GM21360 (cell line): ENCODE results near the gene TNXB.
"Not testable (repeated sequence)": the region's sequence is repeated elsewhere in the genome, so short reads cannot be mapped to it uniquely, and the experiment has no call there.

Experiments used
- ATAC-seq: cut with Tn5 transposase; IDR thresholded peaks from one replicate; pipeline ENCODE4 v1.9.1; 2021; ENCODE audit warnings: mild to moderate bottlenecking, moderate library complexity; ENCODE audit not compliant: unreplicated experiment

The TNXB gene

DNA sequence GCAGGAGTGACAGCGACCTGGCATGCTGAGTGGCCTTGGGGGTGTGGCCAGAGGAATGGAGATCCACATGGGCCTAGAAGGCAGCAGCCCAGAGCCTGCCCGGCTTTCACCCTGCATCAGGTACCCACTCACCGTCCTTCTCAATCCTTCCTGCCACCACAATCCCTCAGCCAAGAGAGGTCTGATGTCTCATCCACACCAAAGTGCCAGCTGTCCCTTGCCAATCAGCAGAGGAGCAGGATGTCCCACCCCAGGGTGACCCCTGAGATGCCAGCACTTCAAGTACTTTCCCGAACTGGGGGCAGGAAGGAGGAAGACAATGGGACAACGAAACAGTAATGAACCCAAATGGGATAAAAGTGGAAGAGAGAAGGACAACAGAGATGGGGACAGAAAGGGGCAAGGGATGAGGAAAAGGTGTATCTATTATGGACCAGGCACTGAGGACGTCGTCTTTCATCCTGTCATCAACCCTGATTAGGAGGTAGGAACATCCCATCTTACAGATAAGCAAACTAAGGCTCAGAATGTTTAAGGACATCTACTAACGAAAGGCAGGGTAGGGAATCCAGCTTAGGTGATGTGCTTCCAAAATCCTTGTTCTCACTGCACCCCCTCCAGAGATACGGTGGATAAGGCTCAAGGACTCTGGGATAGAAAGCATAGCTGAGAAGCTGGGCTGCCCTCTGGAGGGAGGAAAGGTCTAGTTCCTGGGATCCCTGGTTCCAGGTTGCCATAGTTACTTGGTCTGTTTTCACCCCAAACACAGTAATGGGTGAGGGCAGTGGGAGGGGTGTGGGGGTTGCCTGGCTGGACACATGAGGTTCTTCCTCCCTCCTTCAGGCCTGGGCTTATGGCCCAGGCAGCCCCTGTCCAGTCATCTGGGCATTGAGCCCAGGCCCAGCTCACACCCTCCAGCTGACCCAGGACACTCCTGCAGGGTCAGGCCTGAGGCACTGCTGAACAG, 4.5 kb upstream of the TNXB start:
- ATAC-seq = no peak

DNA sequence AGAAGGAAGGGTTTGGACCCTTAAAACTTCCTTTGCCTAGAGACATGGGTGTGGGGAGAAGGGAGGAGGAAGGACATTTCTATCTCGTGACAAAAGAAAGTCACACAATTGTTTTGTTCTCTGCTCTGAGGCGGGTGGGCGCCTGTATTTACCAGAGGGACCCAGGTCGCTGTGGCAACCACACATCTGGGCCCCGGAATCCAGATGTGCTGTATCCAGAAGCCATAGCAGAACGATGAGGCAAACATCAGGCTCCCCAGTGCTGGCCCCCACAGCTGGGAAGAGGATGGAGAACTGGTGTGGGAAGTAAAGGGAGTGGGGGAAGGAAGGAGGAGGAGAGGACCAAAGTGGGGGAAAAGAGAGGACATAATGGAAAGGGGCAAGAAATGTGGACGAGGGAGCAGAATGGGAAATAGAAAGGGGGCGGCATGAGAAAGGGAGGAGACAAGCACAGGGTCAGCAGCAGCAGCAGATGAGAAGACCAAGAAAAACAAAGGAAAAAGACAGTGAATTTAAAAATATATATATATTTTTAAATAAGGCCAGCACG, 3.4 kb upstream of the TNXB start:
- ATAC-seq = no peak

DNA sequence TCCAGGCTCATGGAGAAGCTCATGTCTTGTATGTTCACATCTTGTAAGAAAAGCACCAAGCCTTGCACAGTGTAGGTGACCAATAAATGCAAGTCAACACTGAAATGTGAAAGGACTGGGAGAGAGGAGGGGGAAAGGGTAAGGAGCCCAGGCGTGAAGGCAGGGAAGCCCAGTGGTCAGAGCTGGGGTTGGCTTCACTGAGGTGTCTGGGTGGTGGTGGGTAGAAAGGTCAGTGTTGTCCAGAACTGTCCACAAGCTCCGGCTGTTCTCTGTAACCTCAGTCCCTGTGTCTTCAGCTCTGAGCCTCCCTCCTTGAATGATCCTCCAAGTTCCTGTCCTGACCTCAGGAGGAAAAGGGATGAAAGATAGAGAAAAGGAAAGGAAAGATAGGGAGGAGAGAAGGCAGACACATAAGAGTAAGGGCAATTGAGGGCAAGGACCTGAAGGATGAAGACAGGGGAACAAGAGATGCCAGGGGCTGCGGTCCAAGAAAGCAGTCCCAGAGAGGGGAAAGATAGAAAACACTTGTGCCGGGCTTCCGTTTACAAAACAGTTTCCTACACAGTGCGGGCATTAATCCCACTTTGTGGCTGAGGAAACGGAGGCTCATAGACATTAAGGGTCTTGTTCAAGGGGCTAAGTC, 2.4 kb upstream of the TNXB start:
- ATAC-seq = no peak

DNA sequence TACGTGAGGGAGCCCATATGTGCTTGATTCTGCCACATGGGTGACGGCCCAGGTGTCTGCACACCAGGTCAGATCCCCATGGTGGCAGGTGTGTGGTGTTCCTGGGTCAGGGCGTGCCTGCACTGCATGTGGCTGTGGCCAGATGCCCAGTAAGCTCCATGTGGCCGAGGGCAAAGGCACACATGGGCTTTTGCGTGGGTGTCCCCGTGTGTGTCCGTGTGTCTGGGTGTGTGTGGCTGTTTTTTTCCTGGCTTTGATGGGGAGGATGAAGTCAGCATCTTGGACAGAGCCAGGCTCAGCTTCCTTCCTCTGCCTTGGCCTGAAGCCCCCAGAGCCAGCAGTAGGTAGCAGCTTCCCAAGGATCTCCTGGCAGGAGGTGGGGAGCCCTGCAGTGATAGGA, 1.5 kb upstream of the TNXB start:
- no peak for ATAC-seq

DNA sequence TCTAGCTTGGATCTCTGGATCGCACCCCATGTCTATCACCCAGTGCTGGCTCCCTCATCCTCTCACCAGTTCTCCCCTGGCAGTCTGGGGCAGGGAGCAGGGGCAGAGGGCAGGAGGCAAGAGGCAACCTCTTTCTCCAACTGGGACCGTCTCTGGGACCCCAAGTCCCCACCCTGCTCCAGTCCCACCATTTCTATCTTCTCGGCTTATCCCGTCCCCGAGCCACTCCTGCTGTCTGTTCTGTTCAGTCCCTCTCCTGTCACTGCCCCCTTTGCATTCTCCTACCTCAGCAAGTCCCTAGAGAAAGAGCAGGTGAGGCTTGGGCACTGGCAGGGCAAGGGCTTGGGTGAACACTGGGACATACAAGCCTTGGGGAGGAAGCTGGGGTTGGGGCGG, 625 bp upstream of the TNXB start:
- ATAC-seq = no peak

DNA sequence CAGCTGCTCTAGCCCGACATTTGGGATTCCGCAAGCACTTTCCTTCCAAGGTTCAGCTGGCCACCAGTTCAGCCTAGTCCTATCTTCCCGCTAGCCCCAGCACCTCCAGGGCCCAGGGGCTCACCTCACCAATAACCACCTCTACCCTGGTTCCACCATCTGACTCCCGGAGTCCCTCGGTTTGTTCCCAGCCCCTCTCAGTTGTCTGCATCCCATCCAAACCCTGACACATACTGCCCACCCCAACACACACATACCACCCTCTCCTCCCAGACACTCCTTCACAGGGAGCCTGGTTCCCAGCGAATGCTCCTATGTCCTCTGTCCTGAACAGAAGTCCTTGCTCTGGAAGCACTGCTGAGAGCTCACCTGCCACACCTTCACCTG, 418 bp downstream of the TNXB start:
- no peak for ATAC-seq

DNA sequence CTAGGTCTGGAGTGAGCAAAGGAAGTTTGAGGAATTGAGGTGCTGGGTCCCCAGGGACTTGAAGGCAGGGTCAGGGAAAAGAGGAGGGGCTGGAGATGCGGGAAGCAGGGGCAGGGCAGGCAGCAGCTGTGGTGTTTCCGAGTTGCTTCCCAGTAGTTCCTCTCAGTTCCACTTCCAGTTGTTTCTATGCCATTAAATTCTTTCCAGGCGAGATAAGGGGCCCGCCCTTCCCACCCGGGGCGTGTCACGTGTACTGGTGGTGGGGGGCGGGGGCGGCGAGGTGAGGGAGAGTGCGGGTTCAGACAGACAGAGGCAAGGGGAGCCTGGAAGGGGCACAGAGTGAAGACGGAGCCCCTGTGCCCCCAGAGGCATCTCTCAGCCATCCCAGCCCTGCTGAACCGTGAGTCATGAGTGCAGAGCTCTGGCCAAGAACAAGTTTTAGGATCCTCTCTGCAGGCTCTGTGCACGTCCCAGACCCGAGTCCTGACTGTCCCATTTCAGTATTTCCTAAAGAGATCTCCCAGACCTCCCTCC, 977 bp downstream of the TNXB start:
- ATAC-seq = no peak

DNA sequence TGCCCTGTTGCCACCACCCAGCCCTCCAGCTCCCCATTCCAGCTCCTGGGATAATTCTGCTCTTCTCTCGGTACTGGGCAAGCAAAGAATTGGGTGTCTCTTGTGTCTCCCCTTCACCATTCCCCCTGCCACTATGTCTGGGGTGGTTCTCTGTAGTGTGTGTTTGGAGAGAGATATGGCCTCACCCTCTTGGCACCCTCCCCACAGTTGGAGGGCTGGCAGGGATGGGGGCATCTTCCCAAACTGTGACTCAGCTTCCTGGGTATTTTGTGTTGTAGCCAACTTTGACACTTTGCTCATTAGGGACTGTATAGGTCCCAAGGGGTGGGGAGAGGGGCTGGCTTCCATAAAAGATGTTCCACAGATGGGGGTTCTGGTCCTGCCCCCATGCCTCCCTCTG, 1.7 kb downstream of the TNXB start:
- ATAC-seq = no peak

DNA sequence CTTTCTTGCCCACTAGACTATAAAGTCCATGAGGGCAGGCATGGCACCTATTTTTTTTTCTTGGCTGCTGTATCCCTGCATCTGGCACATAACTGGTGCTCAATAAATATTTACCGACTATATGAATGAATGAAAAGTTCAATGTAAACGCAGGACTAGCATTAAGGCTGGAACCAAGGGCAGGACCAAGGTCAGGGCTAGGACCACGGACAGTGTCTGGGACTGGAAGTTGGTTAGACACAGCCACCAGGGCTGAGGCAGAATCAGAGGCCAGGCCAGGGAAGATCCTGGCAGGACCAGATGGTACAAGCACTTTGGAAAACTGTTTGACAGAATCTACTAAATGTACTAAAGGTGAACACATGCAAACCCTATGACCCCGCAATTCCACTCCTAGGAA, 3.7 kb downstream of the TNXB start:
- no peak for ATAC-seq

DNA sequence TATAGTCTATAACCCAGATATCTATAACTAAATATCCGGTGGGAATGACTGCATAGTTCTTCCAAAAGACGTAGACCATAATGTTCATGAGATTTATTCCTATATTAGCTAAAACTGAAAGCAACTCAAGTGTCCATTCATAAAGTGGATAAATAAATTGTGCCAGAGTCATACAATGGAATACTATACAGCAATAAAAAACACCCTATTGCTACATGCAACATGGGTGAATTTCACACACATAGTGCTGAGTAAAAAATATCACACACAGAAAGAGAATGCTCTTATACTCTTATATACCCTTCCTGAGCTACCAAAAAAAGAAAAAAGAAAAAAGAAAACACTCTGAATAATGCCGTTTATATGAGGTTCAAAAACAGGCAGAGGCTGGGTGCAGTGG, 6.9 kb downstream of the TNXB start:
- ATAC-seq = no peak

DNA sequence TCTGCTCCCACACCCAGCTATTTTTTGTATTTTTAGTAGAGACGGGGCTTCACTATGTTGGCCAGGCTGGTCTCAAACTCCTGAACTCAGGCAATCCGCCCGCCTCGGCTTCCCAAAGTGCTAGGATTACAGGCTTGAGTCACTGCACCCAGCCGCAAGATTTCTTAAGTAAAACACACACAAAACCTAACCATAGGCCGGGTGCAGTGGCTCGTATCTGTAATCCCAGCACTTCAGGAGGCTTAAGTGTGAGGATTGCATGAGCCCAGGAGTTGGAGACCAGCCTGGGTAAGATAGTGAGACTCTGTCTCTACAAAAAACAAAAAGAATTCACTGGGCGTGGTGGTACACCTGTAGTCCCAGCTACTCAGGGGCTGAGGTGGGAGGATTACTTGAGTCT, 8.9 kb downstream of the TNXB start:
- not testable (repeated sequence) for ATAC-seq

DNA sequence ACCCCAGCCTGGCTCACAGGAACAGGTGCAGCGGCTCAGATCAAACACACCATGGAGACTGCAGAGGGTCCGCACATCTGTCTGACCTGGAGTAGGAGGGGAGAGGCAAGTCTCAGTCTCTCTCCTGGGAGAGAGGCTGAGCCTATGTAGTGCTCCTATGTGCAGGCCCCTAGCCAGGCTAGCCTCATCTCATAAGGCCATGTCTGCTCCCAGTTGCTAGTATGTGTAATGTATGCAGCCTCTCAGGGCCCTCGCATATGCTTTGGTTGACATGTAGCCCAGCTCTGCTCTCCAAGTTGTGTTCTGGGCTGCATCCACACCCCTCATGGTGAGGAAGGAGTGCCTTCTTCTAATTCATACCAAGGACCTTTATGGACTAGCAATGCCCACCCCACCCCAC, 11.8 kb downstream of the TNXB start:
- no peak for ATAC-seq

DNA sequence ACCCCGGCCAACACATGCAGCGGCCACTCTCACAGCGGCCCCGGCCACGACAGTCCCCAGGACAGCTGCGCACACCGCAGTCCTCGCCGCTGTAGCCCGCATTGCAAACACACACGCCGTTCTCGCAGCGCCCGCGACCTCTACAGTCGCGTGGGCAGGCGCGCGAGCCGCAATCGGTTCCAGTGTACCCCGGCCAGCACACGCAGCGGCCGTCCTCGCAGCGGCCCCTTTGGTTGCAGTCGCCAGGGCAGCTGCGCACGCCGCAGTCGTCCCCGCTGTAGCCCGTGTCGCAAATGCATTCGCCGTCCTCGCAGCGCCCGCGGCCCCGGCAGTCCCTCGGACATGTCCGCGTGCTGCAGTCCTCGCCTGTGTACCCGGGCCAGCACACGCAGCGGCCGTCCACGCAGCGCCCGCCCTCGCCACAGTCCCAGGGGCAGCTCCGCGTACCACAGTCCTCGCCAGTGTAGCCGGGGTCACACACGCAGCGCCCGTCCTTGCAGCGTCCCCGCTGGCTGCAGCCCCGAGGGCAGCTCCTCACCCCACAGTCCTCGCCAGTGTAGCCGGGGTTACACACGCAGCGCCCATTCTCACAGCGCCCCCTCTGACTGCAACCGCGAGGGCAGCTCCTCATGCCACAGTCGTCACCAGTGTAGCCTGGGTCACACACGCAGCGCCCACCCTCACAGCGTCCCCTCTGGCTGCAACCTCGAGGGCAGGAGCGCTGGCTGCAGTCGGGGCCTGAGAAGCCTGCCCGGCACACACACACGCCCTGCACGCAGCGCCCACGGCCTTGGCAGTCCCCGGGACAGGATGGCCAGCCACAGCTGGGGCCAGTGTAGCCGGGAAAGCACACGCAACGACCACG, 12.5 kb downstream of the TNXB start:
- no peak for ATAC-seq

DNA sequence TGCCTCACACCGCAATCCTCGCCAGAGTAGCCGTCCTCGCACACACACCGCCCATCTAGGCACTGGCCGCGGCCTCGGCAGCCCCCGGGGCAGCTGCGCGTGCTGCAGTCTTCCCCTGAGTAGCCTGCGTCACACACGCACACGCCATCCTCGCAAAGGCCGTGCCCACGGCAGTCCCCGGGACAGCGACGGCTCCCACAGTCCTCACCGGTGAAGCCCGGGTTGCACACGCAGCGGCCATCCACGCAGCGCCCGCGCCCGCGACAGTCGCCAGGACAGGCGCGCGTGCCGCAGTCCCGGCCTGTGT, 13.1 kb downstream of the TNXB start:
- ATAC-seq = no peak

DNA sequence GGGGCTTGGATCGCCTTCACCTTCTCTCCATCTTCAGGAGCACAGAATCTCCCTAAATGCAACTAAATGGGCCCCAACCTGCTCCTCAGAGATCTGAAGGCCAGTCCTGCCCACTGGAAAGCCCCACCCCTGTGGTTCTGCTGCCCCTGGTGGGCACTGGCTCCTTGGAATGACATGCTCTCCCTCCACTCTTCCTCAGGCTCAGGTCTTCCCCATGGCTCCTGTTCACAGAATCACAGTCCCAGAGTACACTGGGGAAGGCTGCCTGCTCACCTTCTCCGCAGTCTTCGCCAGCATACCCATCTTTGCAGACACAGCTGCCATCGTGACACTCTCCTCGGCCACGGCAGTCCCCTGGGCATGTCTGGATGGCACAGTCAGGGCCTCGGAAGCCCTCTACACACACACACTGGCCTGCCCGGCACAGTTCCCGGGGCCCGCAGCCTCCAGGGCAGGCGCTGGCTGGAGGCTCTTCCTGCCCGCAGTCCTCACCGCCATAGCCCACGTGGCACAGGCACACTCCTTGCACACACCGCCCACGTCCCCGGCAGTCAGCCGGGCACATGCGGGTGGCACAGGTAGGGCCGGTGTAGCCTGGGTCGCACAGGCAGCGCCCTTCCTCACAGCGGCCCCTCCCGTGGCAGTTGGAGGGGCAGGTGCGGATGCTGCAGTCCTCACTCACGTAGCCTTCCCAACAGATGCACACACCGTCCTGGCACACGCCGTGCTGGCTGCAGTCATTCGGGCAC, 13.6 kb downstream of the TNXB start:
- ATAC-seq = no peak

DNA sequence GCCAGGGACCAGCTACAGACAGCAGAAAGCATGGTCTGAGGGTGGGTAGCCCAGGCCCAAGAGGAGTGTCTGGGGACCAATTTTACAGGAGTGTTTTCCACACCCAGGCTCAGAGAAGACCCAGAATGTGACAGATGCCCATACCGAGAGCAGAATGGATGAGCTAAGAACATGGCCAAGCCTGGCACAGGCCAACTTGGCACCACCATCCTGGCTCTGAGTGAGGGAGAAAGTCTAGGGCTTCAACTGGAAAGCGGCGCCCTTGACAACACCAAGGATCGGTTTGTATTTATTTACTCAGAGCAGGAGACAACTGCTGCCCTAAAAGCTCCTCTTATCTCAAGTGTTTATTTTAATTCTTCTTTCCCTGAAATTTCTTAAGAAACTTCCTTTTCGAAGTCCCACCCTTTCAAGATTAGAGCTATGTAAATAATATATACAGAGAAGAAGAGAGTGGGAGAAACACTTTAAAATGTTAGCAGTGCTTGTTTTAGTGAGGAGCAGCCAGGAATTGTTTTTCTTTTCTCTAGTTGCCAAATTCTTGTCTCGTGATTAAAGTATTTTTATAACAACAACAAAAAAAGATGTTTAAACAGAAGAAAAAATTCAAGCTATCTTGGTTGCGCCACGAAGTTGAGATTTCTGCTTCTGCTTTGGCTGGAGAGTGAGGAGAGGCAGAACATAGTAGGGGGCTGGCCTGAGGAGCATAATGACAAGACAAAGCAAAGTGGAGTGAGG, 16.2 kb downstream of the TNXB start:
- ATAC-seq = no peak

DNA sequence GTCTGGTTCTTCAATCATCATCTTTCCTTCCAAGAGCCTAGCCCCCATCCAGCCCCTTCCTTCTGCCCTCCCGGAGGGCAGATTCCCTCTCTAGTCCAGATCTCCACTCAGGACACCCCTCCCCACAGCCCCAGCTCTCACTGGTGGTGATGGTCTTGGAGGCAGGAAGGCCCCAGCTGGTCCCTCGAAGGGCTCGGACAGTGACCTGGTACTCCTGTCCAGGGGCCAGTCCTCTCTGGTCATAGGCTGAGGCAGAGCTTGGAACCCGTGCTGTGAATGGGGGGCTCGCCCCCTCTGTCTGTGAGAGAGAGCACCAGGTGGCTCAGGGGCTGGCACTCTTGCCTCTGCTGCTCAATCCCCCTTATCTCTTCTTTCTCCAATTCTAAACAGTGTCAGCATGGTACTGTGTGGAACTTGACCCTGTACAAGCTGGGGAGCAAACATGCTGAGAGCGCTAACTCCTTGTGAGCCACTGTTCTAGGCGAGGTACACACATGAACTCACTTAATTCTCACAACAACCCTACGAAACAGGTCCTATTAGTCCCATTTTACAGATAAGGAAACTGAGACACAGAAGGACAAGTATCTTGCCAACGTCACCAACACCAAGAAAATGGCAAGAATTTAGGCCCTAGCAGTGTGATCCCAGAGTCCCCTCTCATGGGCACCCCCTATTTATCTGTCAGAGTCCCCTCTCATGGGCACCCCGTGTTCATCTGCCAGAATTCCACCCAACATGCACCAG, 19.9 kb downstream of the TNXB start:
- ATAC-seq = no peak

DNA sequence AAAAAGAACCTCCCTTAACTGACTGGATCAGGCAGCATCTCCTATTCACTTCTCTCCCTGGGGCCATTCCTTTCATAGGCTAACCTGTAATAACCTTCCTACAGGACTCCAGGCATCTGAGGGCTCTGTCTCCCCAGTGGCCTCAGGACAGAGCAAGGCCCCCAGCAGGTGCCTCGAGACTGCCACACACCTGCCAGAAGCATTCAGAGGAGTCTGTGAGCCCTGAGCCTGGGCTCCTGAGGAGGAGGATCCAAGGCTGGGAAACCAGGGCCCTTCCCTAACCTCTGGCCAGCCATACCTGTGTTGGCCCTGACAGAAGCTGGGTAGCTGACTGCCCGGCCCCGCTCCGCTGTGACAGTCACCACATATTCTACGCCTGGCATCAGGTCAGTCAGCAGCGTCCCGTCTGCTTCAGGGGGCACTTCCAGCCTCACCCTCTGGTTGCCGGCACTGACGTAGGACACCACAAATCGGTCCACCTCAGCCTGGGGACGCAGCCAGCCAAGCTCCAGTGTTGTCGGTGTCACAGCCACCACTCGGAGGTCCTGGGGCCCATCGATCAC, 20.6 kb downstream of the TNXB start:
- no peak for ATAC-seq
